Upper lobe of left lung (tissue), 6 donors: ENCODE results near the gene IFNA13. TPM values are rescaled to one million over a fixed set of nuclear protein-coding genes. Genes with fewer than 3 reads are reported as not detected.
A peak's percentile ranks its signal among the peaks of the same experiment; 100 is the strongest.

Experiments used
- ATAC-seq, 2 donors: fragments of 200-7000 bp; cut with Tn5 transposase; one replicate each; pipeline ENCODE4 v1.9.1; 2022; ENCODE audit warnings: mild to moderate bottlenecking in 2 of 2, moderate library complexity in 2 of 2; ENCODE audit not compliant: low FRiP score in 2 of 2
- DNase-seq, 2 donors: peaks; one replicate each; pipeline ENCODE4 v3.0.0-alpha.2; 2019 to 2020
- H3K27ac ChIP-seq, 4 donors: fragments of 200-600 bp; sonication (generic); one replicate each; pipeline ENCODE4 v1.5.1; 2016 to 2019
- H3K27me3 ChIP-seq, 4 donors: fragments of 200-600 bp; sonication (generic); one replicate each; pipeline ENCODE4 v1.5.1; 2017 to 2019
- H3K36me3 ChIP-seq, 4 donors: fragments of 200-600 bp; sonication (generic); one replicate each; pipeline ENCODE4 v1.5.1; 2016 to 2019
- H3K4me1 ChIP-seq, 4 donors: fragments of 200-600 bp; sonication (generic); one replicate each; pipeline ENCODE4 v1.5.1; 2018 to 2019
- H3K4me3 ChIP-seq, 4 donors: fragments of 200-600 bp; sonication (generic); one replicate each; pipeline ENCODE4 v1.5.1; 2017 to 2019; ENCODE audit warnings: mild to moderate bottlenecking in 2 of 4, moderate library complexity in 1 of 4
- H3K9me3 ChIP-seq, 4 donors: fragments of 200-600 bp; sonication (generic); one replicate each; pipeline ENCODE4 v1.5.1; 2018 to 2019
- CTCF ChIP-seq, 6 experiments: fragments of 450-650 bp in 4 of 6; fragments of 200-600 bp in 2 of 6; sonication (generic) in 2 of 6; IDR thresholded peaks; one replicate each; pipeline ENCODE4 v1.5.1; 2016 to 2019; ENCODE audit warnings: antibody characterized with exemption in 6 of 6
- EP300 ChIP-seq, 4 donors: sonication (generic); formaldehyde crosslinking; IDR thresholded peaks; one replicate each; pipeline ENCODE4 v1.5.1; 2017; ENCODE audit warnings: antibody characterized with exemption in 4 of 4, control low read depth in 2 of 4
- POLR2A ChIP-seq, 4 donors: fragments of 450-650 bp; IDR thresholded peaks; one replicate each; pipeline ENCODE4 v1.5.1; 2016 to 2017; ENCODE audit warnings: antibody characterized with exemption in 4 of 4, mild to moderate bottlenecking in 2 of 4
- POLR2AphosphoS5 ChIP-seq, 2 donors: sonication (generic); formaldehyde crosslinking; IDR thresholded peaks; one replicate each; pipeline ENCODE4 v1.5.1; 2017; ENCODE audit warnings: antibody characterized with exemption in 2 of 2
- WGBS, 2 donors: methylation state at CpG; one replicate each; pipeline ENCODE4 v1.1.5; 2017 to 2018; 5-methylcytosine and 5-hydroxymethylcytosine counted together
- total RNA-seq, 6 donors: library from RNA; depleted of rRNA in 4 of 6; stranded (reverse); fragments of >200 nt in 4 of 6; gene quantifications; one replicate each; pipeline versions ENCODE4 v1.1.0 to v1.2.1, GENCODE V29; 2016 to 2021
- donor health status: DM: no; HTN: no; CAD: no; lungs with moderate emphysema.
- donor health status: DM: no; HTN: yes; CAD: no; lungs with severe emphysema.

IFNA13 gene
- total RNA-seq, 6 donors from 2014 or later, result not detected

GRCh38 chr9:21336457-21336856, 31.4 kb downstream of the IFNA13 start:
- Histone ChIP-seq H3K27ac (no peak overlapping the region), H3K4me1 (peaks cover 27 to 37% (median 29%) of the 10 kb centered on the region in 4 donors), H3K9me3 (no peaks in the 10 kb centered on the region), H3K4me3 (no peak overlapping the region), H3K36me3 (peaks cover 0 to 13% (median 0%) of the 10 kb centered on the region in 4 donors), H3K27me3 (no peaks in the 10 kb centered on the region)
- TF ChIP-seq POLR2A (IDR thresholded peaks at IDR 0.05), result no peak
- TF ChIP-seq CTCF (IDR thresholded peaks at IDR 0.05), result no peak
- TF ChIP-seq EP300 (IDR thresholded peaks at IDR 0.05), result no peak
- no peak for TF ChIP-seq POLR2AphosphoS5 (IDR thresholded peaks at IDR 0.05)
- DNase-seq (no peak), ATAC-seq (no peak)

GRCh38 chr9:21334701-21335632, 32.9 kb downstream of the IFNA13 start, which contains the start of gene KLHL9:
Gene KLHL9 (minus strand): TSS chr9:21335404. CDS start chr9:21334859, 545 bp downstream.
- no peaks in the 10 kb centered on the region for H3K9me3 ChIP-seq
- H3K27ac ChIP-seq, result peak within 1 kb of the TSS; percentile 97 to 99 (median 98)
- 0% methylated on average over 14 to 37 of the region's 55 CpGs for WGBS, 2 donors
- peaks cover 40 to 50% (median 43%) of the 10 kb centered on the region in 4 donors for H3K4me1 ChIP-seq
- no peaks in the 10 kb centered on the region for H3K27me3 ChIP-seq
- peak within 1 kb of the TSS; percentile 26 to 81 (median 68) for H3K4me3 ChIP-seq
- ATAC-seq, result peak; percentile 98 to 99
- peak; percentile 91 to 98 for DNase-seq
- H3K36me3 ChIP-seq, result peaks cover 0 to 23% (median 0%) of the 10 kb centered on the region in 4 donors
- peak; percentile 83 to 86 for TF ChIP-seq POLR2AphosphoS5 (IDR thresholded peaks at IDR 0.05)
- no peak for TF ChIP-seq EP300 (IDR thresholded peaks at IDR 0.05)
- peak in 1 of 6 experiments; percentile 26 for TF ChIP-seq CTCF (IDR thresholded peaks at IDR 0.05)
- peak in 2 of 4 donors; percentile 63 to 80 for TF ChIP-seq POLR2A (IDR thresholded peaks at IDR 0.05)

GRCh38 chr9:21333226-21333625, 34.6 kb downstream of the IFNA13 start:
- ATAC-seq (no peak), DNase-seq (no peak)
- H3K9me3 ChIP-seq, result no peaks in the 10 kb centered on the region
- peaks cover 50 to 59% (median 56%) of the 10 kb centered on the region in 4 donors for H3K4me1 ChIP-seq
- H3K27ac ChIP-seq, result no peak overlapping the region
- TF ChIP-seq POLR2A (IDR thresholded peaks at IDR 0.05) (no peak), EP300 (IDR thresholded peaks at IDR 0.05) (no peak), CTCF (IDR thresholded peaks at IDR 0.05) (no peak), POLR2AphosphoS5 (IDR thresholded peaks at IDR 0.05) (no peak)
- H3K27me3 ChIP-seq, result no peaks in the 10 kb centered on the region
- peaks cover 0 to 23% (median 0%) of the 10 kb centered on the region in 4 donors for H3K36me3 ChIP-seq
- WGBS, 2 donors, result 98 to 100% methylated on average over 2 of the region's 2 CpGs
- peak overlapping the region in 1 of 4 donors; percentile 69 for H3K4me3 ChIP-seq

GRCh38 chr9:21331676-21332402, 36.0 kb downstream of the IFNA13 start:
- no peaks in the 10 kb centered on the region for H3K27me3 ChIP-seq
- ATAC-seq (no peak), DNase-seq (no peak)
- H3K4me1 ChIP-seq, result peaks cover 53 to 71% (median 60%) of the 10 kb centered on the region in 4 donors
- H3K36me3 ChIP-seq, result peaks cover 0 to 23% (median 0%) of the 10 kb centered on the region in 4 donors
- no peak for TF ChIP-seq POLR2AphosphoS5 (IDR thresholded peaks at IDR 0.05)
- TF ChIP-seq EP300 (IDR thresholded peaks at IDR 0.05), result no peak
- TF ChIP-seq POLR2A (IDR thresholded peaks at IDR 0.05), result no peak
- H3K27ac ChIP-seq, result peak overlapping the region in 1 of 4 donors; percentile 20
- 53 to 65% methylated on average over 5 of the region's 5 CpGs for WGBS, 2 donors
- H3K4me3 ChIP-seq, result no peak overlapping the region
- no peaks in the 10 kb centered on the region for H3K9me3 ChIP-seq
